Measurements from ENCODE around the gene NOTCH4.

Gene NOTCH4

GRCh38 chr6:32181148-32181702, 42.6 kb downstream of the NOTCH4 start:
- DNase-seq (ENCODE audit: low read depth in 2 of 2) = no peak

- DNase-seq (ENCODE audit: low read depth in 2 of 2) = no peak
These were observed 44.0 kb downstream of the NOTCH4 start for GRCh38 chr6:32179766-32180405.

GRCh38 chr6:32178547-32179440, 45.1 kb downstream of the NOTCH4 start:
- no peak for DNase-seq (ENCODE audit: low read depth in 2 of 2)

GRCh38 chr6:32177788-32178546, 45.9 kb downstream of the NOTCH4 start, which contains the start of gene RNF5:
TSS of gene RNF5 (plus strand) at chr6:32178405. CDS start at chr6:32178512, 107 bp downstream.
- peak; percentile 75 to 87 for DNase-seq (ENCODE audit: low read depth in 2 of 2)

GRCh38 chr6:32177183-32177787, 46.6 kb downstream of the NOTCH4 start:
- no peak for DNase-seq (ENCODE audit: low read depth in 2 of 2)

- DNase-seq (ENCODE audit: low read depth in 2 of 2) = no peak
These were observed 47.2 kb downstream of the NOTCH4 start for GRCh38 chr6:32176476-32177182.

GRCh38 chr6:32175711-32176475, 48.0 kb downstream of the NOTCH4 start, which contains the start of gene AGPAT1:
TSS of gene AGPAT1 (minus strand) at chr6:32176084. CDS start at chr6:32171496, 4,588 bp downstream.
- peak; percentile 95 to 97 for DNase-seq (ENCODE audit: low read depth in 2 of 2)

- no peak for DNase-seq (ENCODE audit: low read depth in 2 of 2)
These were observed 48.6 kb downstream of the NOTCH4 start for GRCh38 chr6:32175322-32175710.

- no peak for DNase-seq (ENCODE audit: low read depth in 2 of 2)
These were observed 49.5 kb downstream of the NOTCH4 start for GRCh38 chr6:32174416-32174815.

- DNase-seq (ENCODE audit: low read depth in 2 of 2) = no peak
These were observed 50.7 kb downstream of the NOTCH4 start for GRCh38 chr6:32173051-32173727.

GRCh38 chr6:32171234-32171633, 52.6 kb downstream of the NOTCH4 start:
- no peak for DNase-seq (ENCODE audit: low read depth in 2 of 2)

GRCh38 chr6:32170294-32170693, 53.6 kb downstream of the NOTCH4 start:
- no peak for DNase-seq (ENCODE audit: low read depth in 2 of 2)

GRCh38 chr6:32168807-32169591, 54.9 kb downstream of the NOTCH4 start:
- DNase-seq (ENCODE audit: low read depth in 2 of 2) = no peak

- no peak for DNase-seq (ENCODE audit: low read depth in 2 of 2)
These were observed 55.5 kb downstream of the NOTCH4 start for GRCh38 chr6:32168350-32168749.

GRCh38 chr6:32167761-32168262, 56.1 kb downstream of the NOTCH4 start:
- DNase-seq (ENCODE audit: low read depth in 2 of 2) = no peak

GRCh38 chr6:32167154-32167760, 56.6 kb downstream of the NOTCH4 start:
- DNase-seq (ENCODE audit: low read depth in 2 of 2) = no peak

GRCh38 chr6:32166411-32167061, 57.3 kb downstream of the NOTCH4 start:
- DNase-seq (ENCODE audit: low read depth in 2 of 2) = no peak

All from stimulated activated CD4-positive, alpha-beta T cell treated with anti-CD3 and anti-CD28 coated beads, Interleukin-1b, Interleukin-23, amount 100 ng/mL, for 4 hours (primary cell).